Medulla oblongata (tissue), 1 donor: ENCODE results near the gene RERE.
A peak's percentile ranks its signal among the peaks of the same experiment; 100 is the strongest.

Source experiments
- DNase-seq: peaks from one replicate; pipeline ENCODE4 v3.0.0-alpha.2; 2015; ENCODE audit errors: extremely low spot score

RERE gene

GRCh38 chr1:8311068-8311718, 506.2 kb downstream of the RERE start:
- no peak for DNase-seq

GRCh38 chr1:8307628-8308027, 509.8 kb downstream of the RERE start:
- DNase-seq, result peak; percentile 22

- DNase-seq, result no peak
Observed at GRCh38 chr1:8303876-8304275, 513.6 kb downstream of the RERE start.

- no peak for DNase-seq
Observed at GRCh38 chr1:8303141-8303540, 514.3 kb downstream of the RERE start.
